EH (cell line): Measurements from ENCODE around the gene TMEM108.

Experiments used
- DNase-seq: peaks from one replicate; pipeline ENCODE4 v3.0.0-alpha.2; 2015; ENCODE audit warnings: low read depth

TMEM108 gene

DNA sequence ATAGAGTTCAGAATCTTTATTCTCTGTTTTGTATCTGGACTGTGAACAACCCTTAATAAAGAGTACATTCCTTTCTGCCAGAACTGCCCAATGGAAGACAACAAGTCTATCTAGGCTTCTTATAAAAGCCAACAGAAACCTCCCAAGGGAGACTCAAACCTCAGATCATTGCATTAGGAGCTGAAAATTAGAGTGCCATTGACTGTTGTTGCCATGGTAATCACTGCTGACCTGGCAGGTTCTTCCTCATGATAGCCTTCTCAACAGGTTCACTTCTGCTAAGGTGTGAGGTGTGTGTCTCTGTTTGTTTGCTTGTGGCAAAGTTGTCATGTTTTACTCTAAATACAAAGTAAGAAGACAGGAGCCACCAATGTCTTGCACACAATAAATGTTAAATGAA is 79.2 kb downstream of the TMEM108 start:
- no peak for DNase-seq

DNA sequence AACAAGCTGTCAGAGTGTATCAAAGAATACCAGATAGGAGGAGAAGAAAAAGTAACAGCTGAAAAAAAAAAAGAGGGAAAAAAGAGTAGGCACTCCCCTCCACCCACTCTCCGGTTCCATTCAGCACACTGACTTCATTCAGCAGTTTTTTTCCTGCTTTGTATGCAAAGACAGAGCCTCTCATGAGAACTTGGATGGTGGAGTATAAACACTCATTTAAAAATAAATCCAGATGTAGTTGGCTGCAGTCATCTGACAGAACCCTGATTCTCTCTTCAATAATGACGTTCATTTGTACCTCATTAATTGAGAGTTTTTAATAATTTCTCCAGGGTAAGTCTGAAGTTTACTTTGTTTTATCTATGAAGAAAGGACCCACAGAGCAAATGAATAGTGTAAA is 81.0 kb downstream of the TMEM108 start:
- DNase-seq = no peak

DNA sequence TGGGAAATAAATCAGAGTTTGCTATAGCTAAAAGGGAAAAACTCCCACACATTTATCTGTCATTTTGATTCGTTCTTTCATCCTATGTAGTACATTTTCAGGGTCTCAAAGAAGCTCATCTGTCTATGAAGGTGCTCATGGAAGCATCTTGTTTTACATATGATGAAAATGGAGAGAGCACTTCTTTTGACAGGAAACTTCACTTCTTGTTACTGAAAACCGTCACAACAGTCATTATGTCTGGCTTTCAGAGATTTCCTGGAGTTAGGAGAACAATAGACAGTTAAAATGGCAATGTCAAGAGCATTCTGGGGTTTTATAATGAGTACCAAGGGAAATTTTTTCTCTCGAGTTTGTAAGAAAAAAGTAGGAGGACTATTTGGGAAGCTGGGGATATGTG is 83.3 kb downstream of the TMEM108 start:
- no peak for DNase-seq

DNA sequence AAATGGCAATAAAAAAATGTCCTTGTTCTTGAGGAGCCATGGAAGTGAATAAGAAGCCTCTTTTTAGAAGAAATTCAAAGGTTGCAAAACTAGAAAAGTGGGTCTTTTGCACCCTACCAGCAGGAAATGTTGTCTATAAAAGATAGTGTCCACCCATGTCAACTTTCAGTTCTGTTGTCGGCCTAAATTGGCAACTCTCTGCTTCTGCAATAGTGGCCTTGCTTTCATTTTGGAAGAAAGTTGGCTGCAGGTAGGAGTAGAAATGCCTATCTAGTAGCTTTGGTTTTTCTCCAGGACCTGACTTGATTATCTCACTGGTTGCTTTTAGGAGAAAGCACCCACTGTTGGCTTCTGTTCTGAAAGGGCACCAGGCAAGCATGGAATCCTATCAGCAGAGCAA is 85.4 kb downstream of the TMEM108 start:
- DNase-seq = no peak

DNA sequence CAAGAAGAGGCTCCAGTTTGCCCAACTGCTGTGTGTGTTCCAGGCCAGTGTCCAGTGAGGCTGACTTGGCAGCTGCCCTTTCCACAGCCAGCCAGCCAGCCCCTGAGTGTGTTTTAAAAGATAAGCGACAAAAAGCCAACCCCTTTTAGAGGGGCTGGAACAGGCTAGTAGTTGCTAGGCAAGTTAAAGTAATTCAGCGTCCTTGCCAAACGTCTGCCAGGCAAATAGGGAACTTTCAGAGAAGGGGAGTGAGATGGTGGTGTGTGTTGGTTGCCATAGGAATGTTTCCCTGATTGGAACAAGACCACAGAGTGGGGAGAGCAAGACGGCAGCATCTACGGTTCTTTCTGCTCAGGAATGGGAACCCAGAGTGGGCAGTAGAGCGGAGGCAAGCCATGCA is 86.3 kb downstream of the TMEM108 start:
- no peak for DNase-seq

DNA sequence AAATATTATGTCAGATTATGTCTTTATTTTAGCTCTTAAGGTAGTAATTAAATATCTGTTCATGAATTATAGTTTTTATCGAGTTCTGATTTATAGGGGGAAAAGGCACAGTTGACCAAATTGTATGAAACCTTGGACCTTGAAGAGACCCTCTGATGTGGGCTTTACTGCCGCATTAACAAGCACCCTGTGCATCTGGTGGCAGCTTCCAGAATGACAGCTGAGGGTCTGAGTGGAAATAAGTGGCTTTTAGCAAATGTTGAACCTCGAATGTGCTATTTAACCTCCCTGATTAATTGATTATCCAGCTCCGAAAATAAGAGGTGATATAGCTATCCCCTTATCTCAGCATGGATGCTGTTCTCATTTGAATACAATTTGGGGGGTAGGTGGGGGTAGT is 87.0 kb downstream of the TMEM108 start:
- no peak for DNase-seq

DNA sequence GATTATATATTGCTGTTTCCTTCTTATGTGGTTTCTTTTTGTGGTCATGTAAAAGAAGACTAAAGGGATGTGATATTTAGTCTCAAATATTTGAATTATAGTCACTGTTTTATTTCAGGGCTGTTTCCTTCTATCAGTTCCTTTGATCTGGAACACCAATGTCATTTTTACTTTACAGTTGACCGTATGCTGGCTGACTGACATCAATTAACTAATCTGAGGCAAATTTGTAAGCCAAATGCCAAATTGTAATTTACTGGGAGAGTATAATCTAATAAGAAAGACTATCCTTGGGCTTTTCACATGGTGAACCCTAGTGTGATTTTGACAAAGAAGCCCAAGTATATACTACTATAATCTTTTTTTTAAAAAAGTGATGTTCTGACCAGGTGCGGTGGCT is 87.6 kb downstream of the TMEM108 start:
- DNase-seq = no peak

DNA sequence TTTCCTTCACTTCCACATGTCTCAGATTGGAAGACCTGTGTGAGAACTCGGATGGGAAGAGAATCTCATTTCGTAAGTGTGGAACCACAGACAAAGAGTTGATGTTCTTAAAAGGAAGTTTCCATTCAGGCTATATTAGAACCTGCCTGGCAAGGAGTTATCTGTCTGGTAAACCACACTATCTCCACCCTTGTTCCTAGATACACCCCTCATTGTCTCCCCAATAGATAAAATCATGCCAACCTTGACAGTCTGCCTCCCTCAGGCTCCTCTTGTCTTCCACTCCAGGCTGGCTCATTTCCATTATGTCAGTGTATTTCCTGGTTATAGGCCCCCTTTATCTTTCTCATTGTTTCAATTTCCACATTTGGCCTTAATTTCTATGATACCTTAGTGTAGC is 89.2 kb downstream of the TMEM108 start:
- DNase-seq = no peak

DNA sequence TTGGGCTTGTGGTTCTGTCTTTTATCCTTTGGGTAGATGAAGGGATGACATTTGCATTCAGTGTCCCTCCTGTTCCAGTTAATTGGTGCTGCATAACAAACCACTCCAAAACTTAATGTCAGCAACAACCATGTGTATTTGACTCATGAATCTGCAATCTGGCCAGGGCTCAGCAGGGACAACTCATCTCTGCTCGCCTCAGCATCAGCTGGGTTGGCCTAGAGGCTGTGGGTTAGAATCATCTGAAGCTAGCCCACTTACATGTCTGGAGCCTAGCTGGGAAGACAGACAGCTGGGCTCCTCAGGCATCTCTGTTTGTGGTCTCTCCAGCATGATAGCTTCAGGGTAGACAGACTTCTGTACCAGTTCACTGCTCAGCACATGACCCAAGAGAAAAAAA is 92.0 kb downstream of the TMEM108 start:
- DNase-seq = no peak

DNA sequence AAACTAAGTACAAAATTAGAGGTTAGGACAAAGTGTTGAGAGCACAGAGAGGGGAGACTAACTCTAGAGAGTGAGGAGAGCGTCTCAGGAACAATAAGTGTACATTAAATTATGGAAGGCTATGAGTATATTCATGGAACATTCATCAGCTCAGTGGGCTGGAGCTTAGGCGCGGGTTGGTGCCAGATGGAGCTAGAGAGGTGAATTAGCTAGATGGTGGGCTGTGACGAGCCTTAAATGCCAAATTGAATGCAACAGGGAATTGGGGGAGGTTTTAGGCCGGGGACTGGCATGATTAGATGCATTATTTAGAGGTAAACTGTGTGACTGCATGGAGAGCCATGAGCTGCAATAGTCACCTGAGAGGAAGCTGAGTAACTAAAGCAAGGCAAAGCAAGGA is 97.1 kb downstream of the TMEM108 start:
- no peak for DNase-seq

DNA sequence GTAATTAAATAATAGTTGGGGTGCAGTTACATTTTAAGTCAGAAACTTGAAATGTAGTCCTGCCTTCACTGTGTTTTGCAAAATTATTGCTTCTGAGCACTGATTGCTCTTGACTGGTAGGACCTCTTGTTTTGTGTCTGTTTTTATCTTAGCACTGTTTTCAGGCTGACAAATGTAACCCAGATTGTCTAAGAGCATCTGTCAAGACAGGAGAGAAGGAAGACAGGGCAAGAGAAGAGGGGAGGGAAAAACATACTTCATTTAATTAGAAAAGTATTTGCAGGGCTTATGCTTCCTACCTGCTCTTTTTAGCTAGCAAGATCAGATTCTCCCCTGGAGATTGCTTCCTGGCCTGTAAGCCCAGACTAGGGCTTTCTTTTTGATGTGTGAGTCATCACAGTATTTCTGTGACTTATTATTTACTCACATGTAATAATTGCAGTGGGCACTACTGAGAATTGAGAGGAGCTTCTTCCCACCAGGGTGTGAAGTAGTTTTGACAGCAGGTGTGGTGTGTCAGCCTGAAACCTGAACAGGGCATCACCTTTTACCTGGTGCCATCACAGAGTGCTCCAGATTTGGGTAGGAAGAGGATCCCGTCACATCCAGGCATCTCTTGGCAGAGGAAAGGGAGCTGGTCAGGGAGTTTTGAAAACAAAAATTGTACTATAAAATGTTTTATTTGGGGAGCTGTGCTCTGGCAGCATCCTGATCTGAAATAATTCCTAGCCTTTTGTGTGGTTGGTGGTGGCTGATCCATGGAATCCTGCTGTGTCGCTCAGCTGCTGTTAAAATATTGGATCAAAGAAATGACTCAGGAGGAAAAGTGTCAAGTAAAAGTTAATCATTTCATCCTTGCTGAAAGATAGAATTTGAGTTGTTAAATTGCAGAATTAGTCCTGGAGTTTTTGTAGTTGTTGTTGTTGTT is 98.2 kb downstream of the TMEM108 start:
- no peak for DNase-seq

DNA sequence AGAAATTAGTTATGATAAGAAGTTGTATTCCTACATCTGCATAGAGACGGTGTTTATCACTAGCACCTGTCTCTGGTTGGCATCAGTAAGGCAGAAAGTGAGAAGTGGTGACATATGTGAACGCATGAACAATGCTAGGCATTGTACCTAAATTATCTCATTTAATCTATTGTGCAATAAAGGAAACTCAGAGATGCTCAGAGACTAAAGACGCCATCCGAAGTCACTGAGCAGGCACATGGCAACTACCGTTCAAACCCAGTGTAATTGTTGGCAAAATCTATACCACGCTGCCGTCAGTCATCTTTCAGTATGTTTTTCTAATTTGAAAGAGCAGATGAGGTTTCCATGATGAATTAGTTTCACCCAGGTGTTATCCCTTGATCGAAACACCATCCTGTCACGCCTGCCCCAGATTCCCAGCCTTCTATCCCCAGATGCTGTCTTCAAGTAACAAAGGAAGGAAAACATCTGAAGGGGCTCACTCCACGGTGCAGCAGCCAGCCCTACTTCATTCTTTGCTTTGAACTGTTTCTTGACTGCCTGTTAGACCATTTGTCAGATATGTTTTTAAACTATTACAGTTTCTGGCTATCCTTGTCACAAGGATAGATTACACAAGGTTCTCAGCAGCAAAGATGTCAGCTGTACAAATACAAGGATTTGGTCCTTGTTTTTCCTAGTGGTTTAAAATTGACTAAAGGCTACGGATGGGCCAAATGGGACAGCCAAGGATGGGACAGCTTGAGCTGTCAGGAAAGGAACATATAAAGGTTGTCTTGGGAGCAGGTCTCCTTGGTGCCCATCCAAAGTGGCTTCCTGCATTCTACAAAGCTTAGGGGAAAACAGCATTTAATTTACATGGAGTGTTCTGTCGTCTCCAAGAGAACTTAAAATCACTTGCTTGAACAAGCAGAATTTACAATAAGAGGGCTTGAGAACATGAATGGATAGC is 99.1 kb downstream of the TMEM108 start:
- no peak for DNase-seq

DNA sequence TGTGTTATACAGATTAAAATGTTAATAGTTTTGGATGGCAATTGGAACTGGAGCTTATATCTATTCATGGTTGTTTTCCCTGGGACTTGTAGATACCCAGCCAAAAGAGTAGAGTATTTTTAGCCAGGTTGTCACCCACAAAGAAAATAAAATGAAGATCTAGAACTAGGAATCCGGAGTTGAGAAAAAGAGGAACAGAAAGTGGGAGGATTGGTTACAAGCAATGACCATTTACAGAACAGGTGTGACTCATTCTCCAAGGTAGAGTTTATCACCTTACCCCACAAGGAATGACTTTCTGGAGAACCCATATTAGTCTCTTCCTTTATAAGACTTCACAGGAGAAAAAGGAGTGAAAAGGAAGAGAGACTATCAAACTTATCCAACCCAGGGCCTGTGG is 99.8 kb downstream of the TMEM108 start:
- DNase-seq = no peak

DNA sequence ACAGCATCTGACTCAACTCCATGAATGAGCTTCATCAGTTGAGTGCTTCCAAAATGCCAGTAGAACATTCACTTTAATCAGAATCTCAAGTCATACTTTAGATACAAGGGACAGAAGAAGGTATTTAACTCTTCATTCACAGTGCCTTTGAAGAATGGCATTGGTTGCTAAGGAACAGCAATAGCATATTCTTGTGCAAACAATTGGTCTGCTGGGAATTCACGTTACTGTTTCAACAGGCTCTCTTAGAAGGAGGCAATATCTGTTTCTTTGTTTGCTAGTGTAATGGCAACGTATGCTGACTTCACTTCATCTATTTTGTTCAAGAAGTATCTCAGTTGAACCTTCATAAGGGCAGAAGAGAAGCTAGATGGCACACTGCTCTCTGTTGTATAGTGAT is 113.9 kb downstream of the TMEM108 start:
- DNase-seq = no peak

DNA sequence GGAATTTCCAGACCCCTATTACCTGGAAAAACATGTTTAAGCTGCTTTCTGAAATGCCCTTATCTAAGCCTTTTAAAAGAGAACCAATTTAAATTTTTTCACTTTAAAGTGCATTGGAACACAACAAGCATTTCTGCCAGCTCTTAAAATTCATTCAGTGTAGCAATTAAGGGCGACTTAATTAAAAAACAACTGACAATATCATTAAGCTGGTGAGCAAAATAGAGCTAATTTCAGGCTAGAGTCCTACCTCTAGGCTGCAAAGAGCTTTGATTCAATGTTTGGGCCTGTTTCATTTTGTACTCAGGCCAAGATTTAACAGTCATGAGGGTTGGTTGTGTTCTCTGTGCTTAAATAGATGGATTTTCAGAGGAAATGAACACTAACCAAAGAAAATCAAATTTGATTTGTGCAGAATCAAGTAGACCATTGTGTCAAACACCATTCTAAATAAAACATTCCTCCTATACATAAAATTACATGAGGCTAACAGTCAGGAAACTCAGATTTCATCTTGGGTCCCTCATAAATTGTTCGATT is 114.6 kb downstream of the TMEM108 start:
- DNase-seq = no peak

DNA sequence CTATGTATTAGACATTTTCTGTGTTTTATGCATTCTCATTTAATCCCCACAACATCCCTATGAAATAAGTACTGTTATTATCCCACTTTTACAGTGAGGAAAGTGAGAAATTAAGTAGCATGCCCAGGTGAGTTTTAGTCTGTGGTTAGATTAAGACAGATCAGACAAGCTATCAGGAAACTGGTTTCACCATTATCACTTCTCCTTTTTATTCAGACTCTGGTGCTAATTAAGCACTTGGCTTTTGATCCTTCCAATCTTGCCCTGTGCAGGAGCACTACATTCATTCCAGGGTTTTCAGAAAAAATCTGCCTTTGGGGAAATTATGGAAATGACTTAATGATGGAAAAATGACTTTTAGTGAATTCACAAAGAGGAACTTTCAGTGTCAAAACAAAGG is 115.2 kb downstream of the TMEM108 start:
- DNase-seq = no peak

DNA sequence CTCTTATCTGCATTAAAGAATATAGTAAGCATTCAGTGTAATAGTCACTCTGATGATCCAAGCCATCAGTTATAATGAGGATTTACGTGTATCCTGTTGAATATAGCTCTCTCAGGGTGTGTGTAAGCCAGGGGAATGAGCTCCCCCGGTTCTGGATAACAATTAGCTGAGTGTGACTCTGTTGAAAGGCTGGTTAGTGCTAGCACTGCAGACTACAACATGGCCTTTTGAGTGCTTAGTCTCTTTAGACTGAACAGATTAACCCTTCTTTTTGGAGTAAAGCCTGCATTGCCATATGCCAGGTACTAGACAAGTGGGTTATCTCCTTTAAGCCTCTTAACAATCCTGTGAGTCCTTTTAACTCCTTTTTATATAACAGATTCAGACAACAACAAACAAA is 119.5 kb downstream of the TMEM108 start:
- no peak for DNase-seq

DNA sequence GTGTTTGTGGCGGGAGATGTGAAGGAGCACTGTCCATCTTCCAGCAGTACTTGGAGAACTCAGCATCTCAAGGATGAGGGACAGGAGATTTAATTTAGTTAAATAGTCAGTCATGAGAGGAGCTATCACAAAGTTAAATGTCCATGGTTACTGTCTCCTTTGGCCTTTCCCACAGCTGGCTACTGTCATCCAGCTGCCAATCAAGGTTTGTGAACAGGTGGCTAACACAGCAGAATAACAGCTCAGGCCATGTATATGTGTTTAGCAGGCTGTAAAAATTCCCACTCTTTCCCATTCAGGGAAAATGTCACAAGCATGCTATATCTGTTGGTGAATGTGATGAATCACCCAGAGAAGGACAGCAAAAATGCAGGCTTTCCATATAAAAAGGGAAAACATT is 120.5 kb downstream of the TMEM108 start:
- no peak for DNase-seq

DNA sequence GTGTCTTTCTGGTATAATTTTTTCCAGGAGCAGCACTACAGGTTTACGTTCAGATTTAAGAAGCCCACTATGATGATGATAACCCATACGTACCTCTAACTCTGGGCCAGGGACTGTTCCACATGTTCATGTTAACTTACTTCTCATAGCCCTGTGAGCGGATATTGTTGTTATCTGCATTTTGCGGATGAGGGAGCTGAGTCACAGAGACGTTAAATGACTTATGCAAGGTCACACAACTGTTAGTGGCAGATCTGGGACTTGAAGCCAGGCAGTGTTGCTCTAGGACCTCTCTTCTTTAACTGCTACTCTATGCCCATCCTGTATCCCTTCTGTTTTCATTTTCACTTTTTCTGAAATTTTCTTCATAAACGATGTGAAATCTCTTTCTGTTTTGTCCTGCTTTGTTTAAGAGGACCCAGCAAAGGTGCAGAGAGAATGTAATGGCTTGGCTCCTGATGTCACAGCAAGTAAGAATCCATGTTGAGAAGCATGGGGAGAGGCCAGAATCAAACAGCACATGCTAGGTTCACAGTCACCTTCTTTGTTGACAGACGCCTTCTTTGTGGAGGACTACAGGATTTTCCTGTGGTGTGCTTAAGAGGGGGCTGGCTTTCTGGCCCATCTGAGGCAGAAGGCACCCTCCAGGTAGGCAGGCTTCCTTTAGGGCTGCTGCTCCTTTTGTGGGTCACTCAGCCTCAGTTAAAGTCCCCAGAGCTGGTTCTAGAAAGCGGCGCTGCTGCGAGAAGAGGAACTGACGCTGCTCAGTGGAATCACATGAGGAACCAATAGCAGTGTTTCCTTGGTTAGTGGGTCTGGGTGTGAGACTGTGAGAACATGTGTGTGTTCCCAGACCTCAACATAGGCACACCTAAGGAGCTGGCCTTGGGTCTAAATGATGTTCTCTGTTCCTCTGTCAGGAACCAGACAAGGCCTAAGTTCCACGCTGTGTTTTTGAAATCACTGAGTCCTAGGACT is 121.6 kb downstream of the TMEM108 start:
- no peak for DNase-seq

DNA sequence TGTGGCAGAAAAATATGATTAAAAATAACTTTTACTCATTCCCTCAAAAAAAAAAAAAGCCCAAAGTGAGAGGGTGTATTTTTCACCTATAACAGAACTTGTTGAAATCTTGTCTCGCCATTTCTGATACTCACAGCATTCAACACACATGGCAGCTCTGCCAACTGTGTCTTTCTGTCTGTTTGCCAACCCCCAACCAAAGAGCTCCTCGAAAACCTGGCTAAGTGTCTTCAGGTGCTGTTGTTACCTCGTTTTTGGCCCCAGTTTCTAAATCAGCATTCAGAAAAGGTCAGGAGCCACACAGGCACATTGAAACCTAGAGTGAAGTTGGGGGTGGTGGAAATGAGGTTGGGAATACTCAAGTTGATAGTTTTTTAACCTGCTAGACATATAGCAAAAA is 123.5 kb downstream of the TMEM108 start:
- no peak for DNase-seq

DNA sequence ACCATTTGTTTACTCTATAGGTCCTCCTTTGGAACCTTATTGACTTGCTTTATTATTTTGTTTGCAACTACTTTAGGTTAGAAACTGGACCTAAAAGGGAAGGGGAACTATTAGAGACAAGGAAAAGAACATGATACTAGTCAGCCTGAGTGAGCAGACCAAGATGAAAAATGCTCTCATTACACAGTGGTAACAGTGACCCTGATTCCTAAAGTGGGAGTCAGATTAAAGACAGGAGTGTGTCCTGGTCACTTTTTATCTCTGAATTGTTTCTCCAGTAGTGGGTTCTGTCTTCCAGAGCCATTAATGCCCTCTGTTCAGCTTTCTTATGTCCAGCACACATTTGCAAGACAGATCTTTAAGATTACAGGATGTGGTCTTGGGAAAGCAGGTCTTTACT is 124.1 kb downstream of the TMEM108 start:
- no peak for DNase-seq
